ENCODE data around the gene ADGRD2. TPM values are rescaled to one million over a fixed set of nuclear protein-coding genes. Genes with fewer than 3 reads are reported as not detected.

Gene ADGRD2
- total RNA-seq, 1 donor from 2014 or later = not detected

- Mint-ChIP-seq H3K4me3 (ENCODE audit: unreplicated experiment) (no peak overlapping the region), H3K36me3 (ENCODE audit: unreplicated experiment) (no peaks in the 10 kb centered on the region), H3K4me1 (ENCODE audit: unreplicated experiment) (no peaks in the 10 kb centered on the region), H3K27me3 (ENCODE audit: unreplicated experiment) (peaks cover 31% of the 10 kb centered on the region), H3K27ac (ENCODE audit: unreplicated experiment) (no peak overlapping the region), H3K9me3 (ENCODE audit: unreplicated experiment) (no peaks in the 10 kb centered on the region)
- no peak for DNase-seq (ENCODE audit: extremely low spot score, unreplicated experiment)
- no peak for TF ChIP-seq CTCF (IDR thresholded peaks at IDR 0.05)
These were observed 41.1 kb downstream of the ADGRD2 start for GRCh38 chr9:124491049-124491975.

- Mint-ChIP-seq H3K27me3 (ENCODE audit: unreplicated experiment) (peaks cover 28% of the 10 kb centered on the region), H3K27ac (ENCODE audit: unreplicated experiment) (no peak overlapping the region), H3K36me3 (ENCODE audit: unreplicated experiment) (no peaks in the 10 kb centered on the region), H3K4me1 (ENCODE audit: unreplicated experiment) (no peaks in the 10 kb centered on the region), H3K4me3 (ENCODE audit: unreplicated experiment) (no peak overlapping the region), H3K9me3 (ENCODE audit: unreplicated experiment) (no peaks in the 10 kb centered on the region)
- TF ChIP-seq CTCF (IDR thresholded peaks at IDR 0.05) = no peak
- no peak for DNase-seq (ENCODE audit: extremely low spot score, unreplicated experiment)
These were observed 42.6 kb downstream of the ADGRD2 start for GRCh38 chr9:124492818-124493217.

DNA sequence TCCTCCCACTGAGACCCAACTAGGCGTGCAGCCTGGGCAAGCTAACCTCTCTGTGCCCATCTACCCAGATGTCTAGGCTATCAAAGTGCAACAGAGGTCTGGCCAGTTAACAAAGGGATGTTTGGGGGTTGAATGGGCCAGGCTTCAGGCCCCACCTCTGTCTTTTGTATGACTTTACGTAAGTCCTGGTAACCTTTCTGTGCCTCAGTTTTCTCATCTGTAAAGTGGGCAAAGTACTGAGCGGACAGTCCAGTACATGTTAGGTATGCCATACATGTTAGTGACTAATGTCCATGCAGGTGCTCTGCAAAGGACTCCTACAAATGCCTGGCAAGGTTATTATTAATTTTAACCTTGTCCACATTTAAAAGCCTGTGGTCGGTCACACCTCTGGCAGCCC, 43.0 kb downstream of the ADGRD2 start:
- no peak for TF ChIP-seq CTCF (IDR thresholded peaks at IDR 0.05)
- no peak for DNase-seq (ENCODE audit: extremely low spot score, unreplicated experiment)
- Mint-ChIP-seq H3K27ac (ENCODE audit: unreplicated experiment) (no peak overlapping the region), H3K9me3 (ENCODE audit: unreplicated experiment) (no peaks in the 10 kb centered on the region), H3K36me3 (ENCODE audit: unreplicated experiment) (no peaks in the 10 kb centered on the region), H3K4me1 (ENCODE audit: unreplicated experiment) (no peaks in the 10 kb centered on the region), H3K27me3 (ENCODE audit: unreplicated experiment) (peaks cover 29% of the 10 kb centered on the region), H3K4me3 (ENCODE audit: unreplicated experiment) (no peak overlapping the region)

DNA sequence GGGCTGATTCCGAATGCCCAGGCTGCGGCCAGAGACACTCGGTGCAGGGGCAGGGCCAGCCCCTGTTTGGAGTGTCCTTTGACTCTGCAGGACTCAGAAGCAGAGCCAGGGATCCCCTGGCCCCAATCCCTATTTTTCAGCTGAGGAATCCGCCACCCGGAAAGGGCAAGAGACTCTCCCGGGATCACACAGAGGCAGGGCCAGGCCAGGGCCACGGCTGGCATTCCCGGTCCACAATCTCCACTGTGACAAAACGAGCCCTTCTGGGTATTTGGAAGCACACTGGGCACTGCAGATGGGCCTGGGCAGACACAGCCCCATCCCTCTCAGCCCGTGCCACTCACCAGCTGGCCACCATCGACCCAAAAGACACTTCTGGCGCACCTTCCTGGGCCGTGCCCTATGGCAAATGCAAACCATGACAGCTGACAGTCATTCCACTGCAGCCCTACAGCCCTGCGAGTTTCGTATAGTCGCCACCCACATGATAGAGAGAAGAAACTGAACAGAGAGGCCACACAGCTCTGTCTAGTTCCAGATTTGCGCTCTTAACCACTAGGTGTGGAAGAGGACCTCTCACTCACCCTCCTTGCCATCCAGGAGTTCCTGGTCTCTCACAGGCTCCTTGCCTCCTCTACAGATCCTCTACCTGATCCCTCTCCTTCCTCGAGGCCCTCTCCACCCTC, 43.7 kb downstream of the ADGRD2 start:
- Mint-ChIP-seq H3K4me1 (ENCODE audit: unreplicated experiment) (no peaks in the 10 kb centered on the region), H3K4me3 (ENCODE audit: unreplicated experiment) (no peak overlapping the region), H3K9me3 (ENCODE audit: unreplicated experiment) (no peaks in the 10 kb centered on the region), H3K27ac (ENCODE audit: unreplicated experiment) (no peak overlapping the region), H3K36me3 (ENCODE audit: unreplicated experiment) (no peaks in the 10 kb centered on the region), H3K27me3 (ENCODE audit: unreplicated experiment) (peaks cover 25% of the 10 kb centered on the region)
- TF ChIP-seq CTCF (IDR thresholded peaks at IDR 0.05) = no peak
- no peak for DNase-seq (ENCODE audit: extremely low spot score, unreplicated experiment)

All from osteocyte (in vitro differentiated cells).